Keratinocyte (primary cell): ENCODE results near the gene PTPRD. TPM values are rescaled to one million over a fixed set of nuclear protein-coding genes. Genes with fewer than 3 reads are reported as not detected.
A peak's percentile ranks its signal among the peaks of the same experiment; 100 is the strongest.

ENCODE experiments used
- DNase-seq: peaks from one replicate; pipeline ENCODE4 v3.0.0-alpha.2; 2011; ENCODE audit warnings: low read depth, missing footprints, low spot score
- FAIRE-seq: peaks from 2 replicates; lab custom pipeline; 2011; peaks lifted over from hg19 to GRCh38; lab: Jason Lieb, UNC
- H2AFZ ChIP-seq: 2 replicates; pipeline ENCODE4 v1.6.0; 2012; ENCODE audit warnings: low read length, control low read depth, inconsistent platforms; ENCODE audit not compliant: control insufficient read depth
- H3K27ac ChIP-seq: 2 replicates; pipeline ENCODE4 v1.5.1; 2011; ENCODE audit warnings: low read length; ENCODE audit not compliant: control insufficient read depth, insufficient read depth
- H3K27me3 ChIP-seq: 3 replicates; pipeline ENCODE4 v1.6.0; 2011; ENCODE audit warnings: low read length; ENCODE audit not compliant: control insufficient read depth, insufficient read depth; ENCODE audit errors: extremely low read depth
- H3K36me3 ChIP-seq, 2 experiments: 2 replicates in 1 of 2; 3 replicates in 1 of 2; pipeline ENCODE4 v1.5.1; 2011; ENCODE audit warnings: low read length in 2 of 2, mild to moderate bottlenecking in 1 of 2; ENCODE audit not compliant: control insufficient read depth in 2 of 2, insufficient read depth in 2 of 2; ENCODE audit errors: extremely low read depth in 1 of 2
- H3K4me1 ChIP-seq: 3 replicates; pipeline ENCODE4 v1.5.1; 2011; ENCODE audit warnings: low read length; ENCODE audit not compliant: control insufficient read depth, insufficient read depth; ENCODE audit errors: extremely low read depth
- H3K4me2 ChIP-seq: 3 replicates; pipeline ENCODE4 v1.6.0; 2011; ENCODE audit warnings: low read depth, low read length; ENCODE audit not compliant: control insufficient read depth, insufficient read depth; ENCODE audit errors: extremely low read depth
- H3K4me3 ChIP-seq, 3 experiments: fragments of 200-600 bp in 1 of 3; sonication (generic) in 1 of 3; 2 replicates in 2 of 3; 3 replicates in 1 of 3; pipeline ENCODE4 v1.5.1; 2011 to 2016; ENCODE audit warnings: low read length in 3 of 3, mild to moderate bottlenecking in 3 of 3, control low read depth in 2 of 3, inconsistent platforms in 1 of 3, low read depth in 1 of 3, mixed read lengths in 1 of 3, mixed run types in 1 of 3, moderate library complexity in 1 of 3; ENCODE audit not compliant: control insufficient read depth in 2 of 3, insufficient read depth in 2 of 3; ENCODE audit errors: extremely low read depth in 1 of 3
- H3K79me2 ChIP-seq: 2 replicates; pipeline ENCODE4 v1.6.0; 2012; ENCODE audit warnings: low read length; ENCODE audit not compliant: control insufficient read depth, insufficient read depth
- H3K9ac ChIP-seq: 3 replicates; pipeline ENCODE4 v1.6.0; 2011; ENCODE audit warnings: low read length; ENCODE audit not compliant: control insufficient read depth, insufficient read depth; ENCODE audit errors: extremely low read depth
- H3K9me1 ChIP-seq: 3 replicates; pipeline ENCODE4 v1.6.0; 2011; ENCODE audit warnings: low read length; ENCODE audit not compliant: control insufficient read depth, insufficient read depth; ENCODE audit errors: extremely low read depth
- H3K9me3 ChIP-seq: 2 replicates; pipeline ENCODE4 v1.5.1; 2012; ENCODE audit warnings: low read depth, low read length; ENCODE audit not compliant: control insufficient read depth
- H4K20me1 ChIP-seq: 3 replicates; pipeline ENCODE4 v1.6.0; 2011; ENCODE audit warnings: low read length; ENCODE audit not compliant: control insufficient read depth, insufficient read depth; ENCODE audit errors: extremely low read depth
- CTCF ChIP-seq, 3 experiments: IDR thresholded peaks in 1 of 3; conservative IDR thresholded peaks in 1 of 3; optimal IDR thresholded peaks in 1 of 3; 2 replicates in 2 of 3; 3 replicates in 1 of 3; pipeline versions ENCODE3 to v1.5.1; 2011; ENCODE audit warnings: low read length in 3 of 3, mild to moderate bottlenecking in 3 of 3, moderate library complexity in 2 of 3, control low read depth in 1 of 3, inconsistent platforms in 1 of 3; ENCODE audit not compliant: insufficient read depth in 2 of 3; ENCODE audit errors: extremely low read depth in 1 of 3
- EZH2 ChIP-seq: IDR thresholded peaks from one replicate; pipeline ENCODE4 v1.6.1; 2012; ENCODE audit warnings: inconsistent platforms, mild to moderate bottlenecking, low read length, moderate library complexity
- dilution Hi-C: fragments of 300-500 bp; cut with MboI; formaldehyde crosslinking; loops from one replicate; pipeline ENCODE4 v1.7.0; 2020; ENCODE audit warnings: low sequenced_read_pairs; ENCODE audit not compliant: extremely low pct_ligation_motif_present
- polyA plus RNA-seq, 5 experiments: library from polyadenylated mRNA; depleted of rRNA in 3 of 5; stranded (reverse) in 3 of 5; stranded (forward) in 1 of 5; unstranded in 1 of 5; fragments of >200 nt; gene quantifications; 1 replicate in 1 of 5; 2 replicates in 3 of 5; 3 replicates in 1 of 5; pipeline versions ENCODE4 v1.2.1 to v1.2.3, GENCODE V29; 2011 to 2012; ENCODE audit warnings: missing spikeins in 2 of 5, low read depth in 1 of 5, low replicate concordance in 1 of 5

Gene PTPRD
- polyA plus RNA-seq, 1 donor (not counting 4 experiments of a cell fraction or from before 2014, with no cell fraction given): 0.10 TPM

- H4K20me1 ChIP-seq: no peaks in the 10 kb centered on the region
- H3K4me2 ChIP-seq: peak overlapping the region; percentile 9
- H3K79me2 ChIP-seq: no peaks in the 10 kb centered on the region
- peak; percentile 85 for FAIRE-seq
- no peak for TF ChIP-seq CTCF (optimal IDR thresholded peaks at IDR 0.05 in 1 of 3, IDR thresholded peaks at IDR 0.05 in 1 of 3, conservative IDR thresholded peaks at IDR 0.05 in 1 of 3; ENCODE audit: extremely low read depth in 1 of 3, insufficient read depth in 2 of 3, low read length in 3 of 3)
- no peak for TF ChIP-seq EZH2
- peaks cover 24% of the 10 kb centered on the region for H3K4me1 ChIP-seq
- H3K27me3 ChIP-seq: no peaks in the 10 kb centered on the region
- no peak overlapping the region for H3K9ac ChIP-seq
- no peak overlapping the region for H3K4me3 ChIP-seq
- H3K9me3 ChIP-seq: no peaks in the 10 kb centered on the region
- H3K27ac ChIP-seq: peak overlapping the region; percentile 36
- dilution Hi-C loops: no loop called here
- H3K9me1 ChIP-seq: no peaks in the 10 kb centered on the region
- H3K36me3 ChIP-seq: no peaks in the 10 kb centered on the region
- no peak overlapping the region for H2AFZ ChIP-seq
- DNase-seq: peak; percentile 52
These were observed 553.8 kb downstream of the PTPRD start for GRCh38 chr9:10059044-10059443.

GRCh38 chr9:10055886-10056395 is 556.9 kb downstream of the PTPRD start:
- dilution Hi-C loops: no loop called here
- no peaks in the 10 kb centered on the region for H4K20me1 ChIP-seq
- DNase-seq (no peak), FAIRE-seq (no peak)
- no peaks in the 10 kb centered on the region for H3K36me3 ChIP-seq
- H3K27me3 ChIP-seq: no peaks in the 10 kb centered on the region
- peaks cover 18% of the 10 kb centered on the region for H3K4me1 ChIP-seq
- H3K79me2 ChIP-seq: no peaks in the 10 kb centered on the region
- H3K4me2 ChIP-seq: no peak overlapping the region
- H3K9ac ChIP-seq: no peak overlapping the region
- H2AFZ ChIP-seq: peak overlapping the region; percentile 12
- no peak overlapping the region for H3K4me3 ChIP-seq
- no peak for TF ChIP-seq EZH2
- TF ChIP-seq CTCF (optimal IDR thresholded peaks at IDR 0.05 in 1 of 3, IDR thresholded peaks at IDR 0.05 in 1 of 3, conservative IDR thresholded peaks at IDR 0.05 in 1 of 3; ENCODE audit: extremely low read depth in 1 of 3, insufficient read depth in 2 of 3, low read length in 3 of 3): no peak
- H3K9me1 ChIP-seq: no peaks in the 10 kb centered on the region
- H3K27ac ChIP-seq: no peak overlapping the region
- no peaks in the 10 kb centered on the region for H3K9me3 ChIP-seq
